CD4-positive, alpha-beta T cell (primary cell): ENCODE data around the gene PSMD5. TPM values are rescaled to one million over a fixed set of nuclear protein-coding genes. Genes with fewer than 3 reads are reported as not detected.

Experiments used
- ATAC-seq: fragments of 200-7000 bp; cut with Tn5 transposase; one replicate; pipeline ENCODE4 v1.10.0; 2022; ENCODE audit warnings: mild to moderate bottlenecking; ENCODE audit not compliant: poor library complexity
- CTCF ChIA-PET: fragments of 350-600 bp; sonication (Branson Sonifier 250); formaldehyde crosslinking; loops from one replicate; lab custom pipeline; 2021; ENCODE audit warnings: antibody characterized with exemption, inconsistent platforms; lab: Charles Lee
- POLR2A ChIA-PET: fragments of 350-600 bp; sonication (Branson Sonifier 250); formaldehyde crosslinking; loops from one replicate; lab custom pipeline; 2021; ENCODE audit warnings: antibody characterized with exemption, inconsistent platforms; lab: Charles Lee
- DNase-seq, 14 experiments: peaks; one replicate each; pipeline ENCODE4 v3.0.0-alpha.2; 2013 to 2020; ENCODE audit warnings: mixed read lengths in 2 of 14
- H3K27ac ChIP-seq, 2 donors: one replicate each; pipeline versions ENCODE4 v1.5.1 to v1.7.0; 2013; ENCODE audit warnings: low read length in 2 of 2, low read depth in 1 of 2, mild to moderate bottlenecking in 1 of 2
- H3K27me3 ChIP-seq, 2 experiments: 1 replicate in 1 of 2; 2 replicates in 1 of 2; pipeline versions ENCODE4 v1.6.1 to v1.7.0; 2013; ENCODE audit warnings: low read length in 2 of 2, control low read depth in 1 of 2, mild to moderate bottlenecking in 1 of 2, moderate library complexity in 1 of 2; ENCODE audit not compliant: insufficient read depth in 2 of 2, control insufficient read depth in 1 of 2
- H3K36me3 ChIP-seq: one replicate; pipeline ENCODE4 v1.6.1; 2013; ENCODE audit warnings: low read length, control low read depth; ENCODE audit not compliant: insufficient read depth
- H3K4me1 ChIP-seq: one replicate; pipeline ENCODE4 v1.6.1; 2013; ENCODE audit warnings: low read length, control low read depth; ENCODE audit not compliant: insufficient read depth
- H3K4me3 ChIP-seq: one replicate; pipeline ENCODE4 v1.5.1; 2013; ENCODE audit warnings: mild to moderate bottlenecking, low read length, moderate library complexity
- H3K9me3 ChIP-seq, 2 experiments: 1 replicate in 1 of 2; 2 replicates in 1 of 2; pipeline versions ENCODE4 v1.6.1 to v1.7.0; 2013; ENCODE audit warnings: low read length in 2 of 2, mild to moderate bottlenecking in 2 of 2, control low read depth in 1 of 2, moderate library complexity in 1 of 2; ENCODE audit not compliant: control insufficient read depth in 1 of 2, insufficient read depth in 1 of 2
- H3K27ac Mint-ChIP-seq: one replicate; pipeline ENCODE4 v1.8.0; 2020; ENCODE audit warnings: mixed read lengths
- H3K27me3 Mint-ChIP-seq: one replicate; pipeline ENCODE4 v1.8.0; 2021; ENCODE audit warnings: mixed read lengths
- H3K36me3 Mint-ChIP-seq: one replicate; pipeline ENCODE4 v1.8.0; 2021; ENCODE audit warnings: low read depth, mixed read lengths
- H3K4me1 Mint-ChIP-seq: one replicate; pipeline ENCODE4 v1.8.0; 2021; ENCODE audit warnings: low read depth, mixed read lengths
- H3K4me3 Mint-ChIP-seq: one replicate; pipeline ENCODE4 v1.8.0; 2020; ENCODE audit warnings: mild to moderate bottlenecking, mixed read lengths
- H3K9me3 Mint-ChIP-seq: one replicate; pipeline ENCODE4 v1.8.0; 2020; ENCODE audit warnings: mixed read lengths
- intact Hi-C, 2 experiments: fragments of 100-400 bp; cut with DNase I in 1 of 2; cut with micrococcal nuclease in 1 of 2; formaldehyde crosslinking; loops; one replicate each; pipeline versions ENCODE4 v1.15.1 to v1.9.0; 2023 to 2025; cut with DNase I, micrococcal nuclease
- total RNA-seq, 174 experiments: library from RNA in 2 of 174; stranded (reverse) in 2 of 174; gene quantifications; one replicate each; pipeline ENCODE4 v1.2.3 and lab custom pipeline; 2021 to 2026
- TF ChIP-seq, protein P1 (sequence below): fragments of 200-600 bp; IDR thresholded peaks from one replicate; pipeline ENCODE4 v1.8.0; 2022; ENCODE audit warnings: antibody characterized with exemption, mild to moderate bottlenecking

PSMD5 gene
- total RNA-seq, 2 experiments from 2014 or later = 35.4 to 44.3 TPM

DNA sequence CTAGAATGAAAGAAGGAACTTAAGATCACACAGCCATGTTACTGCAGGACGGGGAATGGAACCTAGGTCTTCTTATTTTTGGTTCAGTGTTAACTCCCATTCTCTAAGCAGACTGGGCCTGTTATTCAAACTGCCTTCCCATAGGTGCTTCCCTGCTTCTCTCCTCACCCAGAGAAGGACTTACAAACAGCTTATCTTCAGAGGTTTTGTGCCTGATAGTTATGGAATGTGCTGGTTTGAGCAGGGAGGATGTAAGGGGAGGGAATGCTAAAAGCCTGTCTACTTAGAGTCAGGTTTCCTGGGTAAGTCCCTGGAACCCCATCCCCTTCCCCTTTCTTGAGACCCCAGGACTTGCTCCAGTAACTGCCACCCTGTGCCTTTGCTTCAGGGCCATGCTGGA, 4.2 kb upstream of the PSMD5 start:
- H3K4me1 Mint-ChIP-seq = peaks cover 86% of the 10 kb centered on the region
- no peaks in the 10 kb centered on the region for H3K9me3 Mint-ChIP-seq
- no peaks in the 10 kb centered on the region for H3K27me3 Mint-ChIP-seq
- peaks cover 0 to 10% of the 10 kb centered on the region in 2 experiments for H3K9me3 ChIP-seq
- TF ChIP-seq, protein P1, sequence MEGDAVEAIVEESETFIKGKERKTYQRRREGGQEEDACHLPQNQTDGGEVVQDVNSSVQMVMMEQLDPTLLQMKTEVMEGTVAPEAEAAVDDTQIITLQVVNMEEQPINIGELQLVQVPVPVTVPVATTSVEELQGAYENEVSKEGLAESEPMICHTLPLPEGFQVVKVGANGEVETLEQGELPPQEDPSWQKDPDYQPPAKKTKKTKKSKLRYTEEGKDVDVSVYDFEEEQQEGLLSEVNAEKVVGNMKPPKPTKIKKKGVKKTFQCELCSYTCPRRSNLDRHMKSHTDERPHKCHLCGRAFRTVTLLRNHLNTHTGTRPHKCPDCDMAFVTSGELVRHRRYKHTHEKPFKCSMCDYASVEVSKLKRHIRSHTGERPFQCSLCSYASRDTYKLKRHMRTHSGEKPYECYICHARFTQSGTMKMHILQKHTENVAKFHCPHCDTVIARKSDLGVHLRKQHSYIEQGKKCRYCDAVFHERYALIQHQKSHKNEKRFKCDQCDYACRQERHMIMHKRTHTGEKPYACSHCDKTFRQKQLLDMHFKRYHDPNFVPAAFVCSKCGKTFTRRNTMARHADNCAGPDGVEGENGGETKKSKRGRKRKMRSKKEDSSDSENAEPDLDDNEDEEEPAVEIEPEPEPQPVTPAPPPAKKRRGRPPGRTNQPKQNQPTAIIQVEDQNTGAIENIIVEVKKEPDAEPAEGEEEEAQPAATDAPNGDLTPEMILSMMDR = no peak
- peaks cover under 1% of the 10 kb centered on the region for H3K36me3 ChIP-seq
- peaks cover 51% of the 10 kb centered on the region for H3K4me1 ChIP-seq
- ChIA-PET CTCF (interaction anchor here (1.0 to 3.8 kb wide), 4 partner anchors 20 to 275 kb away, joined by 3 to 15 read pairs (median 4); no protein-coding TSS in a partner anchor), POLR2A (interaction anchor here (0.7 to 5.4 kb wide), 32 partner anchors 9 to 355 kb away, joined by 3 to 54 read pairs (median 5); partner anchors contain the start of genes FBXW2, PHF19, RAB14 and TRAF1)
- H3K27me3 ChIP-seq = no peaks in the 10 kb centered on the region
- peak overlapping the region; percentile 72 to 83 for H3K27ac ChIP-seq
- no peak for ATAC-seq
- intact Hi-C loops = loop anchor here (1.0 to 10.0 kb wide), 6 partner anchors 21 to 228 kb away; partner anchors contain the start of genes CNTRL (in 1 of the 2) and MEGF9 (in 1 of the 2)
- peaks cover 95% of the 10 kb centered on the region for H3K36me3 Mint-ChIP-seq
- peak overlapping the region; percentile 96 for H3K4me3 Mint-ChIP-seq
- peak overlapping the region; percentile 99 for H3K27ac Mint-ChIP-seq
- peak overlapping the region; percentile 3 for H3K4me3 ChIP-seq
- DNase-seq = peak in 1 of 14 experiments; percentile 10

DNA sequence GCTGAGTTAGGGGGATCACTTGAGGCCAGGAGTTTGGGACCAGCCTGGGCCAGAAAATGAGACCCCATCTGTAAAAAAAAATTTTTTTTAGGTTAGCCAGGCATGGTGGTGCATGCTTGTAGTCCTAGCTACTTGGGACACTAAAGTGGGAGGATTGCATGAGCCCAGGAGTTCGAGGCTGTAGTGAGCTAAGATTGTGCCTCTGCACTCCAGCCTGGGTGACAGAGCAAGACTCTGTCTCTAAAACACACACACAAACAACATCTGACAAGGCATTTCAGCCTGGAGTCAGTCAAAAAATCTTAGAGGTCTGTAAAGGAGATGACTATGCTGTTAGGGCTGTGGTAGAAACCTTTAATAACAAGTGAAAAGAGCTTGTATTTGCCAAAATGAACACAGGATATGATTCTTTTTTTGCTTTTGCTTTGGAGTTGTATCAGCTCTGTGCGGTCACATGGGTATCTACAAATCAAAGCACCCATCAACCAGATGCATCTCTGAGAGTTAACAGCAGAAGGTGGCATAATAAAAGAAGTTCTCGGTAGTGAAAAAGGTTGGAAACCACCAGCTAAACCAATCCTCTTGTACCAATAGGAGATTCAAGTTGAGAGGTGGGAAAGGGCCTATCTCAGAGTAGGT, 3.6 kb upstream of the PSMD5 start:
- ChIA-PET CTCF (interaction anchor here (0.6 to 3.8 kb wide), 6 partner anchors 21 to 296 kb away, joined by 3 to 15 read pairs (median 4); no protein-coding TSS in a partner anchor), POLR2A (interaction anchor here (0.7 to 5.4 kb wide), 32 partner anchors 9 to 356 kb away, joined by 3 to 54 read pairs (median 5); partner anchors contain the start of genes FBXW2, PHF19, RAB14 and TRAF1)
- DNase-seq = peak in 6 of 14 experiments; percentile 29 to 85 (median 64)
- peak overlapping the region; percentile 99 for H3K27ac Mint-ChIP-seq
- Histone ChIP-seq H3K4me1 (peaks cover 55% of the 10 kb centered on the region), H3K27me3 (no peaks in the 10 kb centered on the region), H3K36me3 (peaks cover 4% of the 10 kb centered on the region), H3K4me3 (peak overlapping the region; percentile 3), H3K27ac (peak overlapping the region; percentile 74 to 83), H3K9me3 (peaks cover 0 to 10% of the 10 kb centered on the region in 2 experiments)
- H3K9me3 Mint-ChIP-seq = no peaks in the 10 kb centered on the region
- peak overlapping the region; percentile 96 for H3K4me3 Mint-ChIP-seq
- peaks cover 86% of the 10 kb centered on the region for H3K4me1 Mint-ChIP-seq
- no peaks in the 10 kb centered on the region for H3K27me3 Mint-ChIP-seq
- intact Hi-C loops = loop anchor here (1.0 to 10.0 kb wide), 6 partner anchors 22 to 228 kb away; partner anchors contain the start of genes CNTRL (in 1 of the 2) and MEGF9 (in 1 of the 2)
- ATAC-seq = peak; percentile 50
- TF ChIP-seq, protein P1 = no peak
- H3K36me3 Mint-ChIP-seq = peaks cover 95% of the 10 kb centered on the region

DNA sequence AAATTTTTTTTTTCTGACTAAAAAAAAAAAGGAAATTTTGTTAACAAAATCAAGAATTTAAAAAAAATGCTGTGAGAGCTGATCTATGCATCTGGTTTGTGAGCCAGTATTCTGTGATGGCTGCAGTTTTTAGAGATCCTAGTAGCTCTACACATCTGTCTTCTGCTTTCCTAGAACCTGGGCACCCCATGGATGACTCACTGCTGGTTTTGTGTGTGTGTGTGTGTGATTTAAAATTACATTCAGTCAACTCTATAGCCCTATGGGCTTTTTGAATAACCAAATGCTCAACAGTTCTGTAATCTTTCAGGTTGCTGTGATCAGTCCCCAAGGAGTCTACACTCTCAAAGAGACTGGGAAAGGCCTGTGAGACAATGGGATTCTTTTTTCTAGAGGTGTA, 2.5 kb upstream of the PSMD5 start:
- Histone ChIP-seq H3K36me3 (peaks cover 8% of the 10 kb centered on the region), H3K27me3 (no peaks in the 10 kb centered on the region), H3K4me3 (no peak overlapping the region), H3K4me1 (peaks cover 59% of the 10 kb centered on the region), H3K9me3 (peaks cover 0 to 14% of the 10 kb centered on the region in 2 experiments), H3K27ac (peak overlapping the region; percentile 74 to 83)
- ChIA-PET CTCF (interaction anchor here (1.1 to 3.8 kb wide), 3 partner anchors 24 to 92 kb away, joined by 3 to 15 read pairs (median 5); no protein-coding TSS in a partner anchor), POLR2A (interaction anchor here (1.0 to 5.4 kb wide), 8 partner anchors 13 to 91 kb away, joined by 3 to 54 read pairs (median 6); partner anchors contain the start of gene FBXW2)
- H3K27ac Mint-ChIP-seq = peak overlapping the region; percentile 99
- H3K4me3 Mint-ChIP-seq = peak overlapping the region; percentile 96
- intact Hi-C loops = loop anchor here in 1 of 2 experiments (10.0 kb wide), 1 partner anchor 130 kb away; the partner anchor contains the start of gene MEGF9
- no peak for ATAC-seq
- peaks cover 86% of the 10 kb centered on the region for H3K36me3 Mint-ChIP-seq
- DNase-seq = peak in 2 of 14 experiments; percentile 21 to 54
- no peaks in the 10 kb centered on the region for H3K9me3 Mint-ChIP-seq
- TF ChIP-seq, protein P1 = no peak
- H3K27me3 Mint-ChIP-seq = no peaks in the 10 kb centered on the region
- peaks cover 76% of the 10 kb centered on the region for H3K4me1 Mint-ChIP-seq
